HL-60/S4 treated with phorbol 12-myristate 13-acetate at 8.2 ng/mL for 4 days and 3 days (cell line): Measurements from ENCODE around the gene SERPINB10.
"Not testable (repeated sequence)": the region's sequence is repeated elsewhere in the genome, so short reads cannot be mapped to it uniquely, and the experiment has no call there.

Experiments used
- in situ Hi-C: fragments of 300-500 bp; cut with MboI; formaldehyde crosslinking; loops from 2 replicates; pipeline ENCODE4 v1.15.0; 2022; ENCODE audit warnings: low sequenced_read_pairs

Gene SERPINB10

GRCh38 chr18:63940543-63941050 lies 32.8 kb downstream of the SERPINB10 start:
- in situ Hi-C loops: not testable (repeated sequence)

GRCh38 chr18:63947051-63947790 lies 39.5 kb downstream of the SERPINB10 start:
- in situ Hi-C loops: no loop called here

GRCh38 chr18:63949068-63949737 lies 41.4 kb downstream of the SERPINB10 start, which contains the start of gene HMSD:
TSS of gene HMSD (plus strand) at chr18:63949301. CDS start at chr18:63953456, 4,155 bp downstream.
- in situ Hi-C loops: no loop called here

GRCh38 chr18:63951302-63951705 lies 43.5 kb downstream of the SERPINB10 start:
- in situ Hi-C loops: no loop called here

- in situ Hi-C loops: no loop called here
Observed at GRCh38 chr18:63953811-63954210, 46.1 kb downstream of the SERPINB10 start.

- in situ Hi-C loops: no loop called here
Observed at GRCh38 chr18:63956755-63957154, 49.0 kb downstream of the SERPINB10 start.

- in situ Hi-C loops: no loop called here
Observed at GRCh38 chr18:63960891-63961290, 53.1 kb downstream of the SERPINB10 start.

- in situ Hi-C loops: no loop called here
Observed at GRCh38 chr18:63961435-63961980, 53.8 kb downstream of the SERPINB10 start.

- in situ Hi-C loops: no loop called here
Observed at GRCh38 chr18:63962137-63962536, 54.4 kb downstream of the SERPINB10 start.

- in situ Hi-C loops: no loop called here
Observed at GRCh38 chr18:63963615-63964256, 56.0 kb downstream of the SERPINB10 start.

GRCh38 chr18:63964908-63965307 lies 57.1 kb downstream of the SERPINB10 start:
- in situ Hi-C loops: no loop called here

- in situ Hi-C loops: no loop called here
Observed at GRCh38 chr18:63965716-63966330, 58.1 kb downstream of the SERPINB10 start.

- in situ Hi-C loops: no loop called here
Observed at GRCh38 chr18:63969942-63970808, 62.4 kb downstream of the SERPINB10 start, which contains the start of gene SERPINB8. TSS of gene SERPINB8 (plus strand) at chr18:63970081. CDS start at chr18:63978309, 8,228 bp downstream.

- in situ Hi-C loops: no loop called here
Observed at GRCh38 chr18:63970809-63971205, 63.0 kb downstream of the SERPINB10 start.

GRCh38 chr18:63971320-63972001 lies 63.7 kb downstream of the SERPINB10 start:
- in situ Hi-C loops: no loop called here

- in situ Hi-C loops: no loop called here
Observed at GRCh38 chr18:63972002-63972376, 64.2 kb downstream of the SERPINB10 start.

GRCh38 chr18:63974991-63975390 lies 67.2 kb downstream of the SERPINB10 start:
- in situ Hi-C loops: no loop called here

GRCh38 chr18:63975628-63976027 lies 67.9 kb downstream of the SERPINB10 start:
- in situ Hi-C loops: no loop called here

GRCh38 chr18:63977040-63977439 lies 69.3 kb downstream of the SERPINB10 start:
- in situ Hi-C loops: no loop called here
